ENCODE measurements around the gene HOTAIR.

- TF ChIP-seq CTCF (IDR thresholded peaks at IDR 0.05) = no peak
- TF ChIP-seq EZH2 (IDR thresholded peaks at IDR 0.05) = peak; percentile 91
These were observed 36.2 kb downstream of the HOTAIR start, which contains the start of gene HOXC13 for GRCh38 chr12:53938326-53939140.

Data from neural progenitor cell (in vitro differentiated cells).